IPS-18c (cell line): Measurements from ENCODE around the gene CCDC7.
"Not testable (repeated sequence)": the region's sequence is repeated elsewhere in the genome, so short reads cannot be mapped to it uniquely, and the experiment has no call there.

Experiments
- H3K4me3 ChIP-seq: 2 replicates; pipeline ENCODE4 v1.7.0; 2013; ENCODE audit warnings: low read depth, mild to moderate bottlenecking, low read length, moderate library complexity; ENCODE audit not compliant: insufficient read depth
- H3K9me3 ChIP-seq: one replicate; pipeline ENCODE4 v1.6.1; 2013; ENCODE audit warnings: mild to moderate bottlenecking, low read length, moderate library complexity; ENCODE audit not compliant: control insufficient read depth, insufficient read depth

The CCDC7 gene

DNA sequence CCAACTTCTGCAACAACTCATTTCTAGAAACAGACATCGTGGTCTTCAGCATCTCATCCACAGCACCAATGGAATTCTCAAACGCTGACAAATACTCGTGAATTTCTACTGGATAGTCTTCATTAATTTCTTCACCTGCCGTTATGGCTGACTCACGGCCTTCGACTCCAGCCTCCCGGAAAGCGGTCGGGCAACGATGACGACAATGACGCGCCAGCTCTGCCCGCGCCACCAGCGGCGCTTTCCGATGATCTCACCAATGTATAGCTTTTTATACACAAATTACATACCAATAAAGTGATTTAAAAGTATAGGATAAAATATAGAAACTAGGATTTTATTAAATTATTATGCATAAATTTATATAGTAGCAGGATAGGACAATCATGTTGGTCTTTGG, 65.7 kb downstream of the CCDC7 start:
- H3K4me3 ChIP-seq: no peak overlapping the region
- no peaks in the 10 kb centered on the region for H3K9me3 ChIP-seq

DNA sequence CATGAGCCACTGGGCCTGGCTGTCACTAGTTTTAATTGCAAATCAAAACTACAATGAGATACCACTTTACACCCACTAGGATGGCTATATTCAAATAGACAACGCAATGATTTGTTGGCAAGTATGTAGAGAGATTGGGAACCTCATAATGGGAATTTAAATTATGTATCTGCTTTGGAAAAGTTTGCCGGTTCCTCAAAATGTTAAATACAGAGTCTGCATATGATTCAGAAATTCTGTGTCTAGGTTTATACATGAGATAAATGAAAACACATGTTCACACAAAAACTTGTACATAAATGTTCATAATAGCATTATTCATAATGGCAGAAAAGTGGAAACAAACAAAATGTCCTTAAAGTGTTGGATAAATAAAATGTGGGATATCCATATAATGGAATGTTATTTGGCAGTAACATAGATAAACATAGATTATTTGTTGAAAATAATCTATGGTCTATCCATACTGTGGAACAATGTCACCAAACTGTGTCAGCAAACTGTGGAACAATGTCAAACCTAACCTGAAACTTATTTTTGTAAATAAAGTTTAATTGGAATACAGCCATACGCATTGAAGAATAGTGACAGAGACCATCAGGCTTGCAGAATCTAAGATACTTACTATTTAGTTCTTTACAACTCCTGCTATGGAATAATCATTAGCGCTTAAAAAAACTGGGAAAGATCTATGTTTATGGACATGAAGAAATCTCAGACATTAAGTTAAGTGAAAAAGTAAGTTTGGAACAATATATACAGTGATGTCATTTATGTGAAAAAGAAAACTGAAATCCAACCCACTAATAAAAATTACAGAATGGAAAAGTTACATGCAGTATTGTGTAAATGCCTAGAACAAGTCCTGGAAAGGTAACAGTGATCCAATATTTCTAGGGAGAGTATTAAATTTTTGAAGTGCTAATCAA, 70.9 kb downstream of the CCDC7 start:
- H3K9me3 ChIP-seq: no peaks in the 10 kb centered on the region
- no peak overlapping the region for H3K4me3 ChIP-seq

DNA sequence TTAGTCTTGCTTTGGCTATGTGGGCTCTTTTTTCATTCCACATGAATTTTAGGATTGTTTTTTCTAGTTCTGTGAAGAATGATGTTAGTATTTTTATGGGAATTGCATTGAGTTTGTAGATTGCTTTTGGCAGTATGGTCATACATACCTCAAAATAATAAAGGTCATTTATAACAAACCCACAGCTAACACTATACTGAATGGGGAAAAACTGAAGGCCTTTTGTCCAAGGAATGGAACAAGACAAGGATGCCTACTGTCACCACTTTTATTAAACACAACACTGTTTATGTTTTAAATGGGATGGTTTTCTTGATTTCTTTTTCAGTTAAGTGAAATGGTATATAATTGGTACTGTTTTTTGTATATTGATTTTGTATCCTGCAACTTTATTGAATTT, 84.3 kb downstream of the CCDC7 start:
- Histone ChIP-seq H3K9me3 (no peaks in the 10 kb centered on the region), H3K4me3 (no peak overlapping the region)

DNA sequence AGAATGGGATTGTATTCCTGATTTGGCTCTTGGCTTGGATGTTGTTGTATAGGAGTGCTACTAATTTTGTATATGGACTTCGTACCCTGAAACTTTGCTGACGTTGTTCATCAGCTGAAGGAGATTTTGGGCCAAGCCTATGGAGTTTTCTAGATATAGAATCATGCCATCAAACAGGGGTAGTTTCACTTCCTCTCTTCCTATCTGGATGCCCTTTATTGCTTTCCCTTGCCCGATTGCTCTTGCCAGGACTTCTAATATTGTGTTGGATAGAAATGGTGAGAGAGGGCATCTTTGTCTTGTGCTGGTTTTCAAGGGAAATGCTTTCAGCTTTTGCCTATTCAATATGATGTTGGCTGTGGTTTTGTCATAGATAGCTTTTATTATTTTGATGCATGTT, 92.3 kb downstream of the CCDC7 start:
- H3K4me3 ChIP-seq: no peak overlapping the region
- H3K9me3 ChIP-seq: no peaks in the 10 kb centered on the region

DNA sequence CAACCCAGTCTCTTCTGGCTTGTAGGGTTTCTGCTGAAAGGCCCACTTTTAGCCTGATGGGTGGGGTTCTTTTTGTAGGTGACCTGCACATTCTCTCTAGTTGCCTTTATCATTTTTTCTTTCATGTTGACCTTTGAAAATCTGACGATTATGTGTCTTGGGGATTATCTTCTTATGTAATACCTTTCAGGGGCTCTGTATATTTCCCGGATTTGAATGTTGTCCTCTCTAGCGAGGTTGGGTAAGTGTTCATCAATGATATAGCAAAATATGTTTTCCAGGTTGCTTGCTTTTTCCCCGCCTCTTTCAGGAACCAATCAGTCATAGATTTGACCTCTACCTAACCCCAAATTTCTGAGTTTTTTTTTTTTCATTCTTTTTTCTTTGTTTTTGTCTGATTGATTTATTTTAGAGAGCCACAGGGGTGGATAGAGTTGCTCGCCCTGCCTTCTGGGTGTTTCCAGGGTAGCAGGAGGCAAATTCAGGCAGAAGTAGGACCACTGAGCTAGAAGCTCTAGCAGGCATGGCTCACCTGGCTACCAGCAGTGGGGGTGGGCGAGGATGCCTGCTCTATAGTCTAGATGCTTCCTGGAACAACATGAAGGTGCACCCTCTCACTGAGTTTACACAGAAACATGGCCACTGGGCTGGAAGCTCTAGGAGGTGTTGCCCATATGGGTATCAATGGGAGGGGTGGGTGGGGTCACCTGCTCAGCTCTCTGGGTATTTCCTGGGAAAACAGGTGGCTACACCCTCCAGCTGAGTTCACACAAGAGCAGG, 94.9 kb downstream of the CCDC7 start:
- Histone ChIP-seq H3K4me3 (no peak overlapping the region), H3K9me3 (no peaks in the 10 kb centered on the region)

DNA sequence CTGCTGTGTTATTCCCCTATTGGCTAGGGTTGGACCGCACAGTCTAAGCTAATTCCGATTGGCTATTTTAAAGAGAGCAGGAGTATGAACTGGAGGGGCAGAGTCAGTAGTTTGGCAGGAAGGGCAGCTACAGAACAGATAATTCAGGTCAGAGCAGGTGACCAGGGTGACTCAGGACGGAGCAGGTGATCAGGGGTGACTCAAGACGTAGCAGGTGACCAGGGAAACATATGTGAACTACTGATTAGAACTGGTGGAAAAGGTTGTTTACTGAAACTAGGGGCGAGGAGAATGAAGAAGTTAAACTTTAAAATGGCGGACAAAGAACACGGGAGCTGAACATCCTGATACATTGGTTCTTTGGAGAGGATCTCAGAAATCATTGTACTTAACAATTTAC, 102.3 kb downstream of the CCDC7 start:
- no peak overlapping the region for H3K4me3 ChIP-seq
- no peaks in the 10 kb centered on the region for H3K9me3 ChIP-seq

DNA sequence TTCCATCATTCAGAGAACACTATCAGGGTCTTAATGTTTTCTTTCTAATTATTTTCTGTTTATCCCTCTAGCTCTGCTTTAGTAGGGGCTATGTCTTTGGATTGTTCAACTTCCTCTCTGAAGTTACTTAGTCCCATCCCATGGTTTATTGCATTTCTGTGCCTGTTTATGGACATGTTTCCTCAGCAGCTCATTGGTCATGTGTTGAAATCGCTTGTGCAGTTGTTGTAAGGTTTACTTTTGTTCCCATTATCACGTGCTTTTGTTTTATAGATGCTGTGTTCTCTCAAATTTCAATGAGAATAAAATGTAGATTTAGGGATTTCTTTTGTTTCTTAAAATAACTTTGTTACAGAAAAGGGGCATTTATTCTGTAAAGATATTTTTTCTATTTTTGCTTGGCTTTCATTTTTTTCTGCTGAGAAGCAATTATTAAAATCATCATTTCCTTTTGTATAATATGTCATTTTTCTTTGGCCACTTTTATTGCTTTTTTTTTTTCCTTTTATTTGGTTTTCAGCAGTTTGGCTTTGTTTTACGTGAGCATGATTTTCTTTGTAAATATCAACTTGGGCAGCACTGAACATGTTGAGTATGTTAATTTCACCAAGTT, 110.9 kb downstream of the CCDC7 start:
- Histone ChIP-seq H3K9me3 (peaks cover 2% of the 10 kb centered on the region), H3K4me3 (no peak overlapping the region)

DNA sequence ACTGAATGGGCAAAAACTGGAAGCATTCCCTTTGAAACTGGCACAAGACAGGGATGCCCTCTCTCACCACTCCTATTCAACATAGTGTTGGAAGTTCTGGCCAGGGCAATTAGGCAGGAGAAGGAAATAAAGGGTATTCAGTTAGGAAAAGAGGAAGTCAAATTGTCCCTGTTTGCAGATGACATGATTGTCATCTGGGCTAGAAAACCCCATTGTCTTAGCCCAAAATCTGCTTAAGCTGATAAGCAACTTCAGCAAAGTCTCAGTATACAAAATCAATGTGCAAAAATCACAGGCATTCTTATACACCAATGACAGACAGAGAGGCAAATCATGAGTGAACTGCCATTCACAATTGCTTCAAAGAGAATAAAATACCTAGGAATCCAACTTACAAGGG, 116.8 kb downstream of the CCDC7 start:
- not testable (repeated sequence) for H3K4me3 ChIP-seq, H3K9me3 ChIP-seq

DNA sequence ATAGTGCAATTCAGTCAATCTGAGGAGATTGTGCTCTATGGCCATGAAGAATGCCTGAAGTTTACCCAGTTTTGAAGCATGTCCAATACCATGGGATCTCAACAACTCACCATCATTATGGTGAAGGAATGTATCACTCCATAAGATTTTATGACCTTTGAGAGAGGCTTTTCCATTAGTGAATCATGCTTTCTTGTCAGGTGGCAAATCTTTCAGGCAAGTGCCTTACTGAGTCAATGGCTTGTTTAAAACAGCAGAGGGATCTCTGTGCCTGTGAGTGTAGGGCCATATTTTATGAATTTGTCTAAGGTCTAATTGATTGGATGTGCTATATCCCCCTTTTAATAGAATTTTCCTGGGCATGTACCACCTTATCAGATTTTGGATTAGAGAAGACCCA, 131.5 kb downstream of the CCDC7 start:
- H3K4me3 ChIP-seq: no peak overlapping the region
- no peaks in the 10 kb centered on the region for H3K9me3 ChIP-seq

DNA sequence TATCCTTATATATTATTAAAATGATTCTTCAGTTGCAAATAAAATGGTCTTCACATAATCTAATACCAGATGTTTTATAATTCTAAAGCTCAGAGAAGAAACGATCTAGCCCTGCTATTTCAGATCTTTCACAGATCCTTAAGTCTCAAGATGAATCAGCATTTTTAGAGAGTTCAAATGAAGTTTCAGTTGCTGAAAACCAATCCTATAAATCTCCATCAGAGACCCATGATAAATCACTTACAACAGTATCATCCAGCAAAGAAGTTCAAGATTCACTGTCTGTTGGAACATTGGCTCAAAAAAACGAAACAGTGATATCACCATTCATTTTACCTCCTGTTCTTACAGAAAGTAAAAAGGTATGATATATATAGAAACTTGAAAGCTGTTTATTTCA, 137.0 kb downstream of the CCDC7 start:
- no peaks in the 10 kb centered on the region for H3K9me3 ChIP-seq
- H3K4me3 ChIP-seq: no peak overlapping the region

DNA sequence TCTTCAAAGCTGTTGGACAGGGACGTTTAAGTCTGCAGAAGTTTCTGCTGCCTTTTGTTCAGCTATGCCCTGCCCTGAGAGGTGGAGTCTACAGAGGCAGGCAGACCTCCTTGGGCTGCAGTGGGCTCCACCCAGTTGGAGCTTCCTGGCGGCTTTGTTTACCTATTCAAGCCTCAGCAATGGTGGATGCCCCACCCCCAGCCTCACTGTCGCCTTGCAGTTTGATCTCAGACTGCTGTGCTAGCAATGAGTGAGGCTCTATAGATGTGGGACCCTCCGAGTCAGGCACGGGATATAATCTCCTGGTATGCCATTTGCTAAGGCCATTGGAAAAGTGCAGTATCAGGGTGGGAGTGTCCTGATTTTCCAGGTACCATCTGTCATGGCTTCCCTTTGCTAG, 152.1 kb downstream of the CCDC7 start:
- H3K9me3 ChIP-seq, H3K4me3 ChIP-seq: not testable (repeated sequence)

DNA sequence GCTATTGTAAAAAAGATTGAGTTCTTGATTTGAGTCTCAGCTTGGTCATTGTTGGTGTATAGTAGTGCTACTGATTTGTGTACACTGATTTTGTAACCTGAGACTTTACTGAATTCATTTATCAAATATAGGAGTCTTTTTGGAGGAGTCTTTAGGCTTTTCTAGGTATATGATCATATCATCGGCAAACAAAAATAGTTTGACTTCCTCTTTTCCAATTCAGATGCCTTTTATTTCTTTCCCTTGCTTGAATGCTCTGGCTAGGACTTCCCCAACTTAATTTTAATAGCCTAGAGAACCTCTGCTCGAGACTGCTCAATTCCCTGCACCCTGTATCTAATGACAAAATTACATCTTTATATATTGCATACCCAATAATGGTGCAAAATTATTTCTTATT, 154.4 kb downstream of the CCDC7 start:
- Histone ChIP-seq H3K9me3 (peaks cover 8% of the 10 kb centered on the region), H3K4me3 (no peak overlapping the region)

DNA sequence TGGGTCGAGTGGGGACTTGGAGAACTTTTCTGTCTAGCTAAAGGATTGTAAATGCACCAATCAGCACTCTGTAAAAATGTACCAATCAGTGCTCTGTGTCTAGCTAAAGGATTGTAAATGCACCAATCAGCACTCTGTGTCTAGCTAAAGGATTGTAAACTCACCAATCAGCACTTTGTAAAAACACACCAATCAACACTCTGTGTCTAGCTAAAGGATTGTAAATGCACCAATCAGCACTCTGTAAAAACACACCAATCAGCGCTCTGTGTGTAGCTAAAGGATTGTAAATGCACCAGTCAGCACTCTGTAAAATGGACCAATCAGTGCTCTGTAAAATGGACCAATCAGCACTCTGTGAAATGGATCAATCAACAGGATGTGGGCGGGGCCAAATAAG, 155.6 kb downstream of the CCDC7 start:
- H3K9me3 ChIP-seq, H3K4me3 ChIP-seq: not testable (repeated sequence)

DNA sequence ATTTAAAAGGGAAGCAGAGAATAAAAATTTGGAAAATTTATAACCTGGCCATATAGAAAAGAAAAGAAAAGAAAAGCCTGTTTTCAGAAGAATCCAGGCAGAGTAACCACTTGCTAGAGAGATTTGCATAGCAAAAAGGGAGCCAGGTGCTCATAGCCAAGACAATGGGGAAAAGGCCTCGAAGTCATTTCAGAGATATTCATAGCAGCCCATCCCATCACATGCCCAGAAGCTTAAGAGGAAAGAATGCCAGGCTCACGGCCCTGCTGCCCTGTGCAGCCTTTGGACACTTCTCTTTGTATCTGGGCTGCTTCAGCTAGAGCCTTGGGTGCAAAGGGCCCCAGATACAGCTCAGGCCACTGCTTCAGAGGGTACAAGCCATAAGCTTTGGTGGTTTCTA, 159.8 kb downstream of the CCDC7 start:
- H3K4me3 ChIP-seq: no peak overlapping the region
- peaks cover 4% of the 10 kb centered on the region for H3K9me3 ChIP-seq

DNA sequence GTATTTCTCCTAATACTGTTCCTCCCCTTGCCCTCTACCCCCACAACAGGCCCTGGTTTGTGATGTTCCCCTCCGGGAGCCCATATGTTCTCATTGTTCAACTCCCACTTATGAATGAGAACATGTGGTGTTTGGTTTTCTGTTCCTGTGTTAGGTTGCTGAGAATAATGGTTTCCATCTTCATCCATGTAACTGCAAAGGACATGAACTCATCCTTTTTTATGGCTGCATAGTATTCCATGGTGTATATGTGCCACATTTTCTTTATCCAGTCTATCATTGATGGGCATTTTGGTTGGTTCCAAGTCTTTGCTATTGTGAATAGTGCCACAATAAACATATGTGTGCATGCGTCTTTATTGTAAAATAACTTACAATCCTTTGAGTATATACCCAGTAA, 164.6 kb downstream of the CCDC7 start:
- H3K9me3 ChIP-seq, H3K4me3 ChIP-seq: not testable (repeated sequence)

DNA sequence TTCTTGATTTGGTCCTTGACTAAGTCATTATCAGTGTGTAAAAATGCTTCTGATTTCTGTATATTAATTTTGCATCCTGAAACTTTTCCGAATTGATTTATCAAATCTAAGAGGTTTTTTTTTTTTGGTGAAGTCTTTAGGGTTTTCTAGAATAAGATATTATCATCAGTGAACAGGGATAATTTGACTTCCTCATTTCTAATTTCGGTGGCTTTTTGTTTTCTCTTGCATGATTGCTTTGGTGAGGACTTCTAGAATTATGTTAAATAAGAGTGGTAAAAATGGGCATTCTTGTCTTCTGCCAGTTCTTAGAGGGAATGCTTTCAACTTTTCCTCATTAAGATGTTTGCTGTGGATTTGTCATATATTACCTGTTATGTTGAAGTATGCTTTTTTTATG, 170.5 kb downstream of the CCDC7 start:
- H3K9me3 ChIP-seq: no peaks in the 10 kb centered on the region
- H3K4me3 ChIP-seq: no peak overlapping the region

DNA sequence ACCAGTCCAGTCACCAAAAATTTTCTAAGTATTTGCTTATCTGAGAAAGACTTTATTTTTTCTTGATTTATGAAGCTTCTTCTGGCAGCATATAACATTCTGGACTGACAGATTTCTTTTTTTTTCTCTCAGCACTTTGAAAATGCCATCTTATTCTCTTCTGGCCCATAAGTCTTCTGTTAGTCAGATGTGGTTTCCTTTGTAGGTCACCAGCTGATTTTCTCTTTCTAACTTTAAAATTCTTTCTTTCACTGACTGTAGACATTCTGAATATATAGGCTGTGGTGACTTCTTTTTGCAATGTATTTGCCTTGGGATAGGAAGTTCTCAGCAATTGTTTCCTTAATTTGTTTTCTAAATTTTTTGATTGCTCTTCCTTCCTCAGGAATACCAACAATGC, 172.5 kb downstream of the CCDC7 start:
- H3K4me3 ChIP-seq: no peak overlapping the region
- no peaks in the 10 kb centered on the region for H3K9me3 ChIP-seq

DNA sequence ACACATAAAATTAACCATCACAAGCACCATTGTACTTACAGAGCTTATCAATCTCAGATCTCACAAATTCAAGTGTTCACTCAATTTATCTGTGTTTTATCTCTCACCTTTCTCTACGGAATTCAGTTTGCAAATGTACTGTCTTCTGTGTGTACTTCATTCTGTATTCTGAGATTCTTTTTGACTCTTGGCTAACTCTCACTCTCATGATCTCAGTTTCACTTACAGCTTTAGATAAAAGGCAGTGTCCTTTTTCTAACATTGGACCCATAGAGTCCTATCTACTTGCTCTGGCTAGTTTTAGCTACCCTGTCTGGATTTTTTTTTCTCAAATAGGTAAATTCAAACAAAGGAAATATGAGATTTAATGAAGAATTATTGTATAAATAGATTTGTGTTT, 176.0 kb downstream of the CCDC7 start:
- H3K4me3 ChIP-seq: no peak overlapping the region
- no peaks in the 10 kb centered on the region for H3K9me3 ChIP-seq
